GM12874 (cell line): ENCODE results near the gene PTPRN2.

Experiments
- TF ChIP-seq, protein P1 (sequence below): IDR thresholded peaks from 2 replicates; pipeline ENCODE4 v1.5.1; 2011; ENCODE audit warnings: low read depth, mild to moderate bottlenecking, control low read depth, low read length, moderate library complexity; ENCODE audit not compliant: insufficient read depth

Gene PTPRN2

GRCh38 chr7:158399762-158400161 is 187.9 kb downstream of the PTPRN2 start:
- TF ChIP-seq, protein P1, sequence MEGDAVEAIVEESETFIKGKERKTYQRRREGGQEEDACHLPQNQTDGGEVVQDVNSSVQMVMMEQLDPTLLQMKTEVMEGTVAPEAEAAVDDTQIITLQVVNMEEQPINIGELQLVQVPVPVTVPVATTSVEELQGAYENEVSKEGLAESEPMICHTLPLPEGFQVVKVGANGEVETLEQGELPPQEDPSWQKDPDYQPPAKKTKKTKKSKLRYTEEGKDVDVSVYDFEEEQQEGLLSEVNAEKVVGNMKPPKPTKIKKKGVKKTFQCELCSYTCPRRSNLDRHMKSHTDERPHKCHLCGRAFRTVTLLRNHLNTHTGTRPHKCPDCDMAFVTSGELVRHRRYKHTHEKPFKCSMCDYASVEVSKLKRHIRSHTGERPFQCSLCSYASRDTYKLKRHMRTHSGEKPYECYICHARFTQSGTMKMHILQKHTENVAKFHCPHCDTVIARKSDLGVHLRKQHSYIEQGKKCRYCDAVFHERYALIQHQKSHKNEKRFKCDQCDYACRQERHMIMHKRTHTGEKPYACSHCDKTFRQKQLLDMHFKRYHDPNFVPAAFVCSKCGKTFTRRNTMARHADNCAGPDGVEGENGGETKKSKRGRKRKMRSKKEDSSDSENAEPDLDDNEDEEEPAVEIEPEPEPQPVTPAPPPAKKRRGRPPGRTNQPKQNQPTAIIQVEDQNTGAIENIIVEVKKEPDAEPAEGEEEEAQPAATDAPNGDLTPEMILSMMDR = no peak

GRCh38 chr7:158398750-158399149 is 188.9 kb downstream of the PTPRN2 start:
- TF ChIP-seq, protein P1 = no peak

GRCh38 chr7:158397885-158398284 is 189.7 kb downstream of the PTPRN2 start:
- TF ChIP-seq, protein P1 = no peak

DNA sequence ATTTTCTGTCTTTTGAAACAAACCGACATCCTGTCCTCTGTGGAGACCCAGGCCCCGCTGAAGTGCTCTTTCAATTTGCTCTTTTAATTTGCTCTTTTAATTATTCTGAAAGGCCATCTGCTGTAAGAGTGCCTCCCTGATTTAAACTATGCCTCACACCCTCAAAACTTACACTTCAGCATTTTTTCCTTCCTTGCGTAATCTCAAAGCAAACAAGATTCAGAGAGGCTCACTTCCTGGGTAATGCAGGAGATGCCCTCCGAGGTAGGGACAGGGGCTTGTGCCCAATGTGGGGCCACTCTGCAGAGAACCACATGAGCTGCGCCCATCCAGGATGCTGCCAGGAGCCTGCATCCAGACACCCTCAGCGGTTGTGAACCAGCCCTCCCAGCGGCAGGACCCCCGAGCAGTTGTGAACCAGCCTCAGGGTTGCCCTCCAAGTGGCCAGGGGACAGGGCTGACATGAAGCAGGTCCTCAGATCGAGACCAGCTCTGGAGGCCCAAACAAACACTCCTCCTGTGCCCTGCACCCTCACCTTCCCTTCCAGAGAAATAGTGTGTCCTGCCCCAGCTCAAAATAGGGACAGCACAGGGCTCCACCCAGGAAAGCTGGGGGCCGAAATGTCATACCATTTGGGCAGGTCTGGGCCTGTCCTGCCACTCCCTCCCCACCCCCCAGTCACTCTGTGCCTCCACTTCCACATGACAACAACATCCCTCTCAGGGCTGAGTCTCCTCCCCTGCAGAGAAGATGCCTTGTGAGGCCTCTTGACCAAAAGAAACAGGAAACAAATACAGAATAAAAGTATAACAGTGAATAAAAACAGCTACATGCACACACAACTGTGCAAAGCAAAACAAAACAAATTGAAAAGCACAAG is 190.4 kb downstream of the PTPRN2 start:
- TF ChIP-seq, protein P1 = no peak

- TF ChIP-seq, protein P1 = no peak
Observed at GRCh38 chr7:158396301-158396905, 191.2 kb downstream of the PTPRN2 start.

DNA sequence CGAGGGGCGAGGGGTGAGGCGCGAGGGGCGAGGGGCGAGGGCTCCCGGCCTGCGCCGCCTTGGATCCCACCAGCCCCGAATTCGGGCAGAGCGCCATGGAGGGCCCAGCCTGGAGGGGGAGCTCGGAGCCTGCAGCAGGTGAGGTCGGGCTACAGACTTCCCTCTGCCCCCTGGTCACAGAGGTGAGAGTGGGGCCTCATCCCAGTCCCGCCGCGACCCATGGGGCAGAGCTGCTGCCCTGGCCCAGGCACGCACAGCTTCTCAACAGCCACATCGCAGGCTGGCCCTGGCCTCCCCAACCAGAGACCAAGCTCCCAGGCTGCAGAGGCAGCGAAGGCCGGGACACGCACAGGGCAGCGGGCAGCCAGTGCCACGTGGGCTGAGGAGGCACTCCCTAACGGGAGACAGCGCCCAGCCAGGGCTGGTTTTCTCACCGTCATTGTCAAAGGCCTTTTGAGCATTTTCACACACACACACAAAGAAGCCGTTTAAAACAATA is 191.8 kb downstream of the PTPRN2 start:
- TF ChIP-seq, protein P1 = no peak

GRCh38 chr7:158395349-158395748 is 192.3 kb downstream of the PTPRN2 start:
- TF ChIP-seq, protein P1 = no peak
